ENCODE measurements around the gene ZNF556. TPM values are rescaled to one million over a fixed set of nuclear protein-coding genes. Genes with fewer than 3 reads are reported as not detected.

Gene ZNF556
- total RNA-seq, 1 experiment from 2014 or later: not detected

DNA sequence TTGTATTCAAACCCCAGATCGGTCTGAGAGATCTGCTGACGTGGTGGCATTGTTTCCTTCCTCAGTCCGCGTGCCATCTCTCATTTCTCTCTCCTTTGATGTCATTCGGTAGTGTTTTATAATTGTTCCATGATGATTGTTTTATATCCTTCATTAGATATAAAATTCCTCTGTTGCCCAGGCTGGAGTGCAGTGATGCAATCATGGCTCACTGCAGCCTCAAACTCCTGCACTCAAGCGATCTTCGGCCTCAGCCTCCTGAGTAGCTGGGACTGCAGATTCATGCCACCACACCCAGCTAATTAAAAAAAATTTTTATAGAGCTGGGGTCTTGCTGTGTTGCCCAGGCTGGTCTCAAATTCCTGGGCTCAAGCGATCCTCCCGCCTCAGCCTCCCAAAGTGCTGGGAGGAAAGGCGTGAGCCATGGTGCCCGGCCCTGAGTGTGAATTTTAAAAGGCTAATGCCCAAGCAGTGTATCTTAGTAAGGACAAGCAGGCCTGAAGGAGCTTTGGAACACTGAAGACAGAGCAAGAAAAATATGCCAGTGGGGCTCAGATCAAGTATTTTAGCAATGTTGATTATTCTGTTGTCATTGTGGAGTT lies 38.9 kb downstream of the ZNF556 start:
- Histone ChIP-seq H3K79me2 (ENCODE audit: insufficient read depth, low read length) (peaks cover 81% of the 10 kb centered on the region), H3K4me3 (replicated peaks in 1 of 2; ENCODE audit: low read depth in 1 of 2, low read length in 2 of 2) (no peak overlapping the region), H3K4me2 (ENCODE audit: low read length) (no peak overlapping the region), H2AFZ (ENCODE audit: low read depth, low read length, poor library complexity, severe bottlenecking) (no peak overlapping the region), H3K9me3 (ENCODE audit: control insufficient read depth in 1 of 2, insufficient read depth in 1 of 2, low read depth in 1 of 2, low read length in 2 of 2) (no peaks in the 10 kb centered on the region), H3K9me2 (ENCODE audit: insufficient read depth) (no peaks in the 10 kb centered on the region), H3K27me3 (ENCODE audit: insufficient read depth, low read length) (no peaks in the 10 kb centered on the region), H3K36me3 (ENCODE audit: control insufficient read depth in 1 of 2, insufficient read depth in 2 of 2, low read length in 2 of 2) (peaks cover 0 to 2% of the 10 kb centered on the region in 2 experiments; a peak in 1 of 4 replicates), H3K27ac (ENCODE audit: low read depth, low read length) (no peak overlapping the region), H3K9ac (ENCODE audit: low read length) (no peak overlapping the region), H3K4me1 (ENCODE audit: control insufficient read depth in 1 of 2, insufficient read depth in 2 of 2, low read length in 2 of 2) (peaks cover 4 to 14% of the 10 kb centered on the region in 2 experiments; a peak in 3 of 4 replicates), H4K20me1 (ENCODE audit: insufficient read depth) (0 out of 2 replicates have a peak, but pooled peaks cover 3% of the 10 kb centered on the region)
- intact Hi-C loops (cut with micrococcal nuclease): no loop called here
- no TSS peak for BruUV-seq (replicated peaks)
- POLR2A ChIA-PET: no interaction called here
- no peak for ATAC-seq
- RAD21 ChIA-PET (ENCODE audit: low non-redundant PET in 1 of 2, low total read pairs in 2 of 2, uncharacterized antibody in 2 of 2, unreplicated experiment in 2 of 2): no interaction called here
- TF ChIP-seq ZBTB33 (IDR thresholded peaks at IDR 0.05; ENCODE audit: extremely low read depth, insufficient replicate concordance, low read length) (no peak), CTCF (IDR thresholded peaks at IDR 0.05 in 2 of 3, conservative IDR thresholded peaks at IDR 0.05 in 1 of 3; ENCODE audit: borderline replicate concordance in 1 of 3, insufficient read depth in 1 of 3, low read depth in 2 of 3, low read length in 2 of 3) (no peak)
- TF ChIP-seq, protein P1, sequence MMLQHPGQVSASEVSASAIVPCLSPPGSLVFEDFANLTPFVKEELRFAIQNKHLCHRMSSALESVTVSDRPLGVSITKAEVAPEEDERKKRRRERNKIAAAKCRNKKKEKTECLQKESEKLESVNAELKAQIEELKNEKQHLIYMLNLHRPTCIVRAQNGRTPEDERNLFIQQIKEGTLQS (IDR thresholded peaks at IDR 0.05): no peak
- TF ChIP-seq, protein P2, sequence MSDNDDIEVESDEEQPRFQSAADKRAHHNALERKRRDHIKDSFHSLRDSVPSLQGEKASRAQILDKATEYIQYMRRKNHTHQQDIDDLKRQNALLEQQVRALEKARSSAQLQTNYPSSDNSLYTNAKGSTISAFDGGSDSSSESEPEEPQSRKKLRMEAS (IDR thresholded peaks at IDR 0.05): no peak
- DNase-seq (ENCODE audit: low read depth, low spot score): no peak
- CTCF ChIA-PET: no interaction called here

Data from HCT116 (cell line).